GM21723 (cell line): ENCODE results near the gene STPG2.

Source experiments
- ATAC-seq: cut with Tn5 transposase; IDR thresholded peaks from one replicate; pipeline ENCODE4 v1.9.1; 2021; ENCODE audit warnings: mild to moderate bottlenecking, moderate library complexity; ENCODE audit not compliant: unreplicated experiment

Gene STPG2

GRCh38 chr4:97836662-97837061, 306.6 kb downstream of the STPG2 start:
- no peak for ATAC-seq

- ATAC-seq, result no peak
Observed at GRCh38 chr4:97828646-97829045, 314.6 kb downstream of the STPG2 start.

- ATAC-seq, result no peak
Observed at GRCh38 chr4:97819294-97819693, 324.0 kb downstream of the STPG2 start.

GRCh38 chr4:97812768-97813167, 330.5 kb downstream of the STPG2 start:
- ATAC-seq, result no peak

- no peak for ATAC-seq
Observed at GRCh38 chr4:97786306-97786920, 356.9 kb downstream of the STPG2 start.

GRCh38 chr4:97778174-97778573, 365.1 kb downstream of the STPG2 start:
- no peak for ATAC-seq

- no peak for ATAC-seq
Observed at GRCh38 chr4:97774347-97774989, 368.8 kb downstream of the STPG2 start.

GRCh38 chr4:97770222-97770621, 373.1 kb downstream of the STPG2 start:
- ATAC-seq, result no peak

GRCh38 chr4:97762115-97762512, 381.2 kb downstream of the STPG2 start:
- ATAC-seq, result no peak

- no peak for ATAC-seq
Observed at GRCh38 chr4:97761445-97762114, 381.7 kb downstream of the STPG2 start.

GRCh38 chr4:97759785-97760184, 383.5 kb downstream of the STPG2 start:
- no peak for ATAC-seq

GRCh38 chr4:97752599-97752998, 390.7 kb downstream of the STPG2 start:
- no peak for ATAC-seq

GRCh38 chr4:97747945-97748344, 395.3 kb downstream of the STPG2 start:
- no peak for ATAC-seq

GRCh38 chr4:97720869-97721432, 422.3 kb downstream of the STPG2 start:
- no peak for ATAC-seq

- ATAC-seq, result no peak
Observed at GRCh38 chr4:97691111-97691605, 452.1 kb downstream of the STPG2 start.

GRCh38 chr4:97670703-97671269, 472.5 kb downstream of the STPG2 start:
- ATAC-seq, result no peak

GRCh38 chr4:97665553-97665952, 477.7 kb downstream of the STPG2 start:
- no peak for ATAC-seq

- ATAC-seq, result no peak
Observed at GRCh38 chr4:97664741-97665140, 478.5 kb downstream of the STPG2 start.

- no peak for ATAC-seq
Observed at GRCh38 chr4:97662133-97662532, 481.1 kb downstream of the STPG2 start.

- no peak for ATAC-seq
Observed at GRCh38 chr4:97656044-97656720, 487.1 kb downstream of the STPG2 start.

GRCh38 chr4:97653701-97654100, 489.6 kb downstream of the STPG2 start:
- ATAC-seq, result no peak
